ENCODE data around the gene GATA5.

The GATA5 gene

DNA sequence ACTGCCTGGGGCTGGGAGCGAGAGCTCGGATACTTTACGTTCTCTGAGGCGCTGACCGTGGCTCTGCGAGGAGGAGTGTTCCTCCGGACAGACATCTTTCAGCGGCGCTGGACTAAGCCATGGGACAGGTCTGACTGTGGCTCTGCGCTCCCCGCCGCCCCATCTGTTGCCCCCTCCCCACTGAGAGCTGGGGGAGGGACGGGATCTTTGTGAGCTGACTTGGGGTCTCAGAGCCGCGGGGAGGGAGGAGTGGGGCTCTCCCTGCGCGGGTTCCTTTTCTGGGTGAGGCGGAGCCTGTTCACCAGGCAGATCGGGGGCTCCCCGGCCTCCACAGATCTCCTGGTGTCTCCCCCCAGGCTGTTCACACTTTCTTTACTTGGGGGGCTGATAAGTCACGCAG, 11.3 kb upstream of the GATA5 start:
- no peak for DNase-seq

DNA sequence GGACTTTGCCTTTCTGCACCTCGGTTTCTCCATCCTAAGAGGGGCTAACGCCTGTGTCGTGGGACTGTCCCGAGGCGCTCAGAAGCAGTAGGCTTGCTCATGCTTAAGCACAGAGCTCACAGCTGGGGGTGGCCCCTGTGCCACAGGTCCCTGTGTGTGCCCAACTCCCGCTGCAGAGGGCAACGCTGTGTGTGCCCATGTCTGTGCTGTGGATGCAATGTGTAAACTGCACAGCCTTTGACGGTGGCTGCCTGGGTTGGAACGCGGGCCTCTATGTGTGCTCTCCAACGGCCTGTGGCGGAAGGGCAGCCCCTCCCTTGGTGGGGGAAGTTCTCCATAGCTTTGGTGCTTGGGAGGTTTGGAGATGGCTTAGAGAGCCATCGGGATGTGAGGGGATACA, 10.7 kb upstream of the GATA5 start:
- DNase-seq, result no peak

DNA sequence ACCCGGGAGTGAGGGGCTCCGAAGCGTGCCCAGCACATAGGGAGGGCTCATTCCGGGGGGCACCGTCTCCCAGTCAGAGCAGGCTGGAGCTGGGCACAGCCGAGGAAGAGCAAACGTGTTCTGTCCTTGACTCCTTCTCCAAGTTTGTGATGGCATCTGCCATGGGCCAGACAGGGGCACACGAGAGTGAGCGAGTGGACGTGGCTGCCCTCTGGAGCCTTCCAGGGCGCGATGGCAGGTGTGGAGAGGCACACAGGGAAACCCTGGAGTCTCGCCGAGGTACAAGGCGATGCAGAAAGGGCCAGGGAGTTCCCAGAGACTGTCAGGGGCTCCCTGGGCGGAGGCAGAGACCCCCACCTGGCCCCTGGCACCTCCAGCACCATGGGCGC, 9.9 kb upstream of the GATA5 start:
- DNase-seq, result no peak

DNA sequence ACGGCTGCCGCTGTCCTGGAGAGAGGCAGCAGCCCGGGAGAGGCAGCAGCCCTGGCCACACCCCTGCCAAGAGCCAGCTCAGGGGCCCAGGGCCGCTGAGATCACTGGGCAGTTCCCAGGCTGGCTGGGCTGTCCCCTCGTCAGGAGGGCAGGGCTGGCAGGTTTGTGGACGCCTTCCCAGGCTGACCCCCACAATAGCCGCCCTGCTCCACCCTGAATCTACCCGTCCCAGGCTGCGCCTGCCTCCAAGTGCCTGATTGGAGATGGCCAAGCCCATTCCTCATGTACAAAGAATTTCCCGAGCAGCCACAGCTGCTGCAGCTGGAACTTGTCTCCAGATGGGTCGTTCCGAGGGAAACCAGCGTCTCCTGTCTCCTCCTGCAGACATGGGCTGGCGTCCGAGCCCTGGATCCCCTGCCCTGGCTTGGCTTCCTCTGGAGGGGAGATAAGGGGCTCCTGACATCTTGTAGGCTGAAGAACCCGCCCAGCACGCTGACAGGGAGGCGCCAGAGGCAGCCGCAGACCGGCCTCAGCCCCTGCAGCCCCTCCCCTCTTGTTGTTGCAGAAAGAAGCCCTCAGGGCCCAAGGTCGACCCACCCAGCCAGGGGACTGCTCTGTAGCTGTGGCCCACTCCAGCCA, 9.4 kb upstream of the GATA5 start:
- no peak for DNase-seq

DNA sequence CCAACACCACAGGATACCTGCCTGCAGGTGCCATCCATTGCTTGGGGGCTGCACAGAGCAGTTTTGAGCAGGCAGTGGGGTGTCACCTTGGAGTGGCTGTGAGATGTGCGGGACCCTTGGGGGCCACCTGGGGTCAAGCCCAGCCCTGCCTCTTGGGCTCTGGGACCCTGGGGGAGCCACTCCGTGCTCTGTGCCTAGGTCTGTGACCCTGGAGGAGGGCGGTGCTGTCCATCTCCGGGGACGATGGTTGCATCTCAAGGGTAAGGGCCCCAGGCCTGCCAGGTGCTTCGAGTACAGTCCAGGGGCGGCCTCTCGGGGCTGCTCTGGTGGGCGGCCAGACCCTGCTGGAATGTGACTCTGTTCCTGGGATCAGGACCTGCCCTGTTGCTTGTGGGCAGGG, 8.7 kb upstream of the GATA5 start:
- DNase-seq, result no peak

DNA sequence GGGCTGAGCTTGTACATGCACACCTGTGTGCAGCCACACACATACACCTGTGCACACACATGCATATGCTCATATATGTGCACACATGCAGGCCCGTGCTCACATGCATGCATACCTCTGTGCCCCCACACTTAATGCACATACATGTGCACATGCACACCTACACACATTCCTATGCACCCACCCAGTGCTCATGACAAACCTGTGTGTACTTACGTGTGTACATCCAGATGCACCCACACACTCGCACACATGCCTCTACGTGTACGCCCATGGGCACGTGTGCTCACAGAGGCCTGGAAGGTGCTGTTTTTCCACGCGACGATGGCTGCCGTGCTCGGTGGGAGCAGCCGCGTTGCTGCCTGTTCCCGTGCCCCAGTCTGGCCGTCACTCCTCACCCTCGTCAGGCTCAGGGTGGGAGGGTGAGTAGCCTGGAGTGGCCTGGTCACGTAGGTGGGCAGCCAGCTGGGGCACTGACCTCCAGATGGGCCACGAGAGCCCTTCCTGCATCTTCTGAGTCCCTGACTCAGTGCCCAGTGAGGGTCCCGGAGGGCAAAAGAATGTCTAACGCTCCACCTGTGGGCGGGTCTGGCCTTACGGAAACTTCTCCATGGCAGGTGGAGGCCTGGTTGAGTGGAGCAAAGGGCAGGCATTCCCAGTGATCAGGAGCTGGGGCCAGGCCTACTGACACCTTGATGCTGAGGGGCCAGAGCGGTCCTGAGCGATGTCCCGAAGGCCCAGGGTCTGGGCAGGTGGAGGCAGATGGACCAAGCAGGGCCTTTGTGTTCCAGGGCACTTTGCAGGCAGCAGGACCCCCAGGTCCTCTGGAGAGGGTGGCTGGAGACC, 8.0 kb upstream of the GATA5 start:
- no peak for DNase-seq

DNA sequence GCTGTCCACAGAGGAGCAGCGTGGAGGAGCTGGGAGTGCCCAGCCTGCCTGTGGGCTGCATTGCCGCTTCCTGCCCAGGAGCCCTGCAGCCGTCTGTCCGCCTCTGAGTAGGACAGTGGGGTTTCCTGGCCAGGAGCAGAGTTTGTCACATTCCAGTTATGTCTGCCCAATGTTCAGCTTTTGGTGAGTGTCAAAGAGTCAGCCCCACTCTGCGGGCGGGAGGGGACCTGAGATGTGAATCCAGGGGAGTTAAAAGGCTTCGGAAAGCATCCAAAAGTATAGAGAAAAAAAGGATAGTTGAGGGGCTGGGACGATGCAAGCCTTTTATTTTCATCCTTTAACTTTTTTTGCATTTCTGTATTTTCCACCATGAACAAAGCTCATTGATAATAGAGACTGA, 7.2 kb upstream of the GATA5 start:
- no peak for DNase-seq

DNA sequence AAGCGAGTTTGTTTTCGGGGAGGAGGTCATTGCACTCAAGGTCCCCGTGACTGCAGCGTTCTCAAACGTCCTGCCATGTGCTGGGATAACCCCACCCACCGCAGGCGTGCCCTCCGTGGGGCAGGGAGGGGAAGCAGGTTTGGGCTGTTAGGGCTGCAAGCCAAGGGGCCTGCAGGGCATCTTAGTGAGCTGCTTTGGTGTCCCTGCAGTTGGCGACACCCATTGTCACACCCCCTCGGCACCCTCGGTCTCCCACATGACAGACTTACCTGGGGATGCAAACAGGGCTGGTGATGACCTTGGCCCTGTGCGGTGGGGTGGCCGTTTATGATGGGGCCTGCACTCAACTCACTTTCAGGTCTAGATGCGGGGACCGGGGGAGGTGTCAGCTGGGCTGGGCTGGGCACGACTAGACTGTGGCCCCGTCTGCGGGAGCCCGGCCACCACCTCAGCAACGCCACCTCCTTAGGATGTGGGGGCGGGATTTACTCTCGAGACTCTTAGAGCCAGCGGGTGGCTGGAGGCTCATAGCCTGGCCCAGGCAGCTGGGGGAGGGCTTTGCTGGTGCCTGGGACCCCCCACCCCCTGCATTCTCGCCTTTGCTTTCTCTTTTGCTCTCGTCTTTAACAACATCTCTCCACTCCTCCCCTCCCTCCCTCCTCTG, 6.5 kb upstream of the GATA5 start:
- no peak for DNase-seq

DNA sequence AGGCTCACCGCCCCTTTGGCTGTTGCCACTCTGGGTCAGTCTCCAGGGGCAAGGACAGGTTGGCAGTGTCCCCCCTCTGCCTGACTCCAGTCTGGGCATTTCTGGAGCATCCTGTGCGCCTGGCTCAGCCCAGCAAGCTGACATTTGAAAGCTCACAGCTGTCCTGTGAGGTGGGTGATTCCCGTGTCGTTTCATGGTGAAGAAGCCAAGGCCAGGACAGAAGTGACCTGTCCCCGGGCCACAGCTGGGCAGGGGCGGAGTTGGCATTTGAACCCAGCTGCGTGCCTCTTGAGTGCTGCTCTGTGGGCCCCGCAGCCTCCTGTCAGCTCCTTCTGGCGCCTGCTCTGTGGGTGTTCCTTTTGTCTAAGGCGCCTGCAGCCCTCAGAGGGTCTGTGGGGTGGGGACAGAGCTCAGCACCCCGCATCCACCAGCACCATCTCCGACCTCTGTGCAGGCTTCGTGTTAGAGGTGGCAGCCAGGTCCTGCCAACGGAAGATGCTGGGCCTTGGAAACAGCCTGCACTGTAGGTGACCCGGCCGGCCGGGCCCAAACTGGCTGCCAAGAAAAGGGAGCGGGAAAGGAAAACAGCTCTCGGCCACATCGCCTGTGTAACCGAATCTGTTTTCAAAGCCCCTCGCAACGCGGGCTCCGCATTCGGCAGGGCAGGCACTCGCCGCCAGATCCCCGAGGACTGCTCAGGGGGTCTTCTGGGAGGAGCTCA, 5.8 kb upstream of the GATA5 start:
- no peak for DNase-seq

DNA sequence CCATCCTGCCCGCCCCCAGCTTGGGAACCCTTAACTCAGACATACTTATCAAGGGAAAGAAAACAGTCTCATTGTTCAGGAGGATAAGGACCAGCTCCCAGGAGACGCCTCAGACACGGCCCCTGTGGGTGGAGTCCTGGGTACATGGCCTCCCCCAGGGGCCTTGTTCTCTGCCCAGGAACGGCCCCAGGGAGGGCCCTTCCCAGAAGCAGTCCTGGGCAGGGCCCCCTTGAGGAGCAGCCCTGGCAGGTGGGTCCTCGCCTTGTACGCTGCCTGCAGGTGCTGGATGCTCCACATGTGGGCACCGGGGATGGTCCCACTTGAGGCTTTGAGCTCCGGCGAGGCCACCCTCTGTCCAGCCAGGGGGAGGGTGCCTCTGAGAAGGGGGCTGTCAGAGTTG, 4.5 kb upstream of the GATA5 start:
- no peak for DNase-seq

DNA sequence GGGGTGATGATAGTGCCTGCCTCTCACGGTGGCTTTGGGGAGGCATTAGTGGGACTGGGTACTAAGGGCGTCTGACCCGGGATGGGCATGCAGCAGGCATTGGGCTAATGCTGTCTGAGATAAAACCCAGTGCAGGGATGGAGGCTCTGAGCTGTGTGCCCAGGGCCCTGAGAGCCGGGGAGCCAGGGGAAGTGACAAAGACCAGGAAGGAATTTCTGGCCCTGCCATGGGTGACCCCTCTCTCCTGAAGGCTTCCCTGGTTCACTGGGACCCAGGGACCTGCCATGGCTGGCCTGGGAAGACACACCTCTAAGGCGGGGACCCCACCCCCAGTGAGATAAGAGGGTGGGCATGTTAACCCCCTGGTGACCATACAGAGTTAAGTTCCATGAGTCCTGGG, 3.9 kb upstream of the GATA5 start:
- no peak for DNase-seq

DNA sequence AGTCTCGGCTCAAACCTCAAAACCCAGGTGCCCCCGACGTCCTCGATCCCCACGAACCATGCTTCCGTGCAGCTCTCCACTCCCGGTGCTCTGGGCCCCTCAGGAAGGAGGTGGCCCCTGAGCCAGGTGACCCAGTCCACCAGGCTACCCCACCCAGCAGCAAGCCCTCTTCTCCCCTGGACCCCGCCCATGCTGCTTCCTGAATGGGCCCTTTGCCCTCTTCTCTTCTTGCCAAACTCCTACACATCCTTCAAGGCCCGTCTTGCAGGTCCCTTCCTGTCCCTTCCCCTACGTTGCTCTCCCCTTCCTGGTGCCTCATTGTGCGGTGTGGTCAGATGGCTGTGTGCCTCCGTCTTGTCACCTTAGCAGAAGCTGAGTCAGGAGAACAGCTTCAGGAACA, 3.4 kb upstream of the GATA5 start:
- DNase-seq, result no peak

DNA sequence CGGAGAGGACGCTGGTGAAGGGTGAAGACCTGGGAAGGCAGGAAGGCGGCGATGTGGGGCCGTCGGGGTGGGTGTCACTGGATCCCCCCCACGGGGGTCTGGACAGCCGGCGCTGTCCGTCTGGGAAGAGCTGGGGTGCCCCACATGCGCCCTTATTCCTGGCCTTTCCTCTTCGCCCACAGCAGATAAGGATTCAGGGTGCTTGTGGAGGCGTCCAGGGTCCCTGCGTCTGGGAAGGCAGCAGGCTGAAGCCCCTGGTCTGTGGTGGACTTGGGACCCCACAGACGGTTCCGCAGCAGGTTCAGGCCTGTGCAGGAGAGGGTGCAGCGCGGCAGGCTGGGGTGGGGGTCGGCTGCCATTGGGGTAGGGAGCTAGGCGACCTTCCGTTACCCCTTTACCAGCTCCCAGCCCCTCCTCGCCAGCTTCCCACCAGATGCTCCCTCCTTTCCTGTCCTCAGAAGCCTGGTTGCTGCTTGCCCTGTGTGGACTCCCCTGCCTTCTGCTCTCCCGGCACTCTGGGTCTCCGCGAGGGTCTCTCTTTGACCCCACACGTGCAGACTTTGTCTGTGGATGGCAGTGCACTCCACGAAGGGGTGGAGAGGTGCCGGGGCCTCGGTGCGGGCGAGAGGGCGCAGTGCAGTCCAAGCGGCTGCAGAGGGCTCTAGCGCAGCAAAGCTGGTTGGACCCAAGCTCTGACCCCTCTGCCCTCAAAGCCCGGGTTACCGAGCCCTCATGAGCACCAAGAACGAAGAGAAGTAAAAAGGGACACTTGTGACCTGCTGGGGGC, 2.1 kb upstream of the GATA5 start:
- DNase-seq, result no peak

DNA sequence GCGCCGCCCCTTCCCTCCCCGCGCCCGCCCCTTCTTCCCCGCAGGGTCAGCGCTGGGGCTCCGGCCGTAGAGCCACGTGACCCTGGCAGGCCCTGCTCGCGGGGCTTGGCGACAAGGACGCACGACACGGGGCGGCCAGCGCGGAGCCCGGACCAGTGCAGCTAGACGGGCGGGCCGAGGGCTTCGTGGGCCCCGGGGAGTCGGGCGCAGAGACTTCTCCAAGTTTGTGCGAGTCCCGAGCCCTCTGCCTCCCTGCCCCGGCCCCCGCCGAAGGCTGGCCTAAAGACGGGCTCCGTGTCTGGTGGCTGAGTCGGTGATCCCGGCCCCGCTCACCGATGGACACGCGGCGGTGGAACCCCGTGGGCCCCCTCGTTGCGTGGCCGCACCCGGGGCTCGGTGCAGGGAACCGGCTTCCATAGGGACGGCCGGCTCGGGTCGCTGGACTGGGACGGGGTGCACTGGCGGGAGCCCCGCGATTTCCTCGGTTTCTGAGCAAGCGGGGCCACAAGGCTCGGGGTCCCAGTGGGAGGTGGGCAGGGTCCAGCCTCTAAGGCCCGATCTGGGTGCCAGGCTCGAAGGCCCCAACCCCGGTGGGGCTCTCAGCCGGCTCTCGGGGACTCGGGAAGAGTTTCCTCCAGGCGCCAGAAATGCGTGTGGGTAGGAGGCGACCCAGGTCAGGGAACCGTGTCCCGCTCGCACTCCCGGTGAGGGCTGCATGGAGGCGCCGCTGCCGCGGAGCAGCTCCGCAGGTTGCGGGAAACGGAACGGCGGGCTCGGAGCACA, 452 bp upstream of the GATA5 start:
- no peak for DNase-seq

DNA sequence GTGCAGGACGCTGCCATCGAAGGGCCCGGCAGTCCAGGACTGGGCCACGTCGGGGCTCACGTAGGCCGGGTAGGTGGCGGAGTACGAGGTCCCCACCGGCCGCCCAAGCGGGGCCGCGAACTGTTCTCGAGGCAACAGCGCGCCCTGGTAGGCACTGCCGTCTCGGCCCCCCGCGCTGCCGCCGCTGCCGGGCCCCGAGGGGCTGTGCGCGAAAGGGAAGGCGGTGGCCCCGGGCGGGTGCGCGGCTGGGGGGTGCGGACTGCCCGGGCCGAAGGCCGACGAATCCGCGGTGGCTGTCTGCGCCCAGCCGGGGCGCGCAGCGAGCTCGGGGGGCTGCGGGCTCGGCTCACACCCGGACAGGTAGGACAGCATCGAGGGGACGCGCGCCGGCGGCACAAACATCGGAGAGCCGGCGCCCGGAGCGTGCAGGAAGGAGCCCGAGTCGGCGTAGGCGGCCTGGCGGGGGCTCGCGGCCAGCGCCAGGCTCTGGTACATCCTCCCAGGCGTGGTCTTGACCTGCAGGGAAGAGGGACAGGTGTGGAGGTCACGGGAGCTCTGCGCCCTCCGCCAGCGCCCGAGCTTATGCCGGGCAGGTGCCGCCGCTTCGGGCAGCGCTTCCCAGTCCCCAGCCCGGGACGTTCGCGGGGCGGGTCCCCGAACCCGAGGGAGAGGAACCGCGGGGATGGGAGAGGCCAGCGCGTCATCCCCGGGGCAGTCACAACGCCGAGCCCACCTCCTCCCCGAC, 596 bp downstream of the GATA5 start:
- DNase-seq, result no peak

DNA sequence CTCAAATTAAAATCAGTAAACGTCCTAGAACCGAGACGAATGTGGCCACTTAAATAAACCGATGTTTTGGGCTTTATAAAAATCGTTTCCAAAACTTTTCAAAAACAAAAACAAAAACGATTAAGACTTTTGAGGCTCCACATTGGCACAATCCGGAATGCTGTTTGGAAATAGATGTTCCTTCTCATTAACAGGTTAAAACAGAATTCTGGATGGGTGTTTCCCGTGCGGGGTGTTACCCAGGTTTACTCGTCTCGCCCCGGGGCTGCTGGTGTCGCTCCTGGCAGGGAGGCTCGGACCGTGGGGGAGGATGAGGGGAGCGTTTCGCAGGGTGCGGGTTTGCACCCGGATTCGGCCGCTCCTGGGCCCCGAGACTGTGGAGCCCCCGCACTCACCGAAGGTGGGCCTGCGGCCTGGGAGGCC, 1.2 kb downstream of the GATA5 start:
- no peak for DNase-seq

DNA sequence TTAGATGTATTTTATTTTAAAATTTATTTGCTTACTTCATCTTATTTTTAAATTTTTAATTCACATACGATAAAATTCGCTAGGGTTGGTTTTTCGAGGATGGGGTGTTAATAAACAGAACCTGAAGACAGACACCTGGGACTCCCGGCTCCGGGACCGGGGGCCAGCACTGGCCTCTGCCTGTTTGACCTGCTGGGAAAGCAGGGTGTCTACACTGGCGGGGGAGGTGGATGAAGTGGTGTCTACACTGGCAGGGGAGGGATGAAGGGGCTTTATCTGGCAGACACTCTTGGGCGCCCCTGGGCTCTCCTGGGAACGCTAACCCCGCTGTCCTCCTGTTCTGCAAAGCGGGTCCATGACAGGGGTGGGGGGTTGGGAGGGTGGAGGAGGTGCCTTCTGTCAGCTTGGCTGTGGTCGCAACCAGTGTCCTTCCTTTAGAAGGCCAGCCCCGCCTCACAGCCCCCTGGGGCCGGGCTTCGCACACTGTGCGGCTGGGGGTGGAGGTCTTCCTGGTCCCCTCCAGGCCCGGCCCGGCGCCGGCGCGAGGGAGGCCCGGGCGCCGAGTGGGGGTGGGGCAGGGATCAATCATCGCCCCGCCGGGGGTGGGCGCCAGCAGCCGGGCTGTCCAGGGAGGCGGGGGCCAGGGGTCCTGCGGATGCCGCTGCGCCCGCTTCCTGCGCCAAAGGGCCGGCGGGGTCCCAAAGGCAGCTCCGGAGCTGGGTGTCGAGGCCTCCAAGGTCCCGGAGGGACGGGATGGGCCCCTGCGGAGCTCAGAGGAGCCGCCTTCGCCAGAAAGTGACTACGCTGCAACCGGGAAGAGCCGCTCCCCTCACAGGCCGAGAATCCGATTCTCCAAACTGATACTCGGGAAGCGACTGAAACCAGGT, 1.8 kb downstream of the GATA5 start:
- DNase-seq, result no peak

DNA sequence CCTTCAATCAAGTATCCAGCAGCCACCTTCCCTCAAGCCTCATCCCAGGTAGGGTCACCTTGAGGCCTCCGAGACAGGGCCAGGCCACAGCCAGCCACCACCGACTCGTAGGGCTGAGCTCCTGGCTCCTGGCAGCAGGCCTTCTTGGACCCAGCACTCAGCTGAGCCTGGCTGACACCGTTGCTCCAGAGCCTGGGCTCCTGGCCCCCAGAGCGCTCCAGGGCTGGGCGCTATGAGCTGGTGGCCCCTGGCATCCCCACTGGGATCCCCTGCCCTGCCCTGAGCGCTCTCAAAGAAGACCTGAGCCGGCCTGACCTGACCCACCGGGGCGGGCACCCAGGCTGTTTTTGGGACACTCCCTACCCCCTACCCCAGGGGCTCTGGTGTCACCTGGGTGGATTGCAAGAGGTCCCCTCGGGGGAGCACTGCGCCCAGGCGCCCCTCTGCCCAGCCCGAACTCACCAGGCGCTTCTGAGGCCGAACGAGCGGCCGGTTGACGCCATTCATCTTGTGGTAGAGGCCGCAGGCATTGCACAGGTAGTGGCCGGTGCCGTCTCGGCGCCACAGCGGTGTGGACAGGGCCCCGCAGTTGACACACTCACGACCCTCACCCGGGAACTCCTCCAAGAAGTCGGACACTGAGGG, 2.7 kb downstream of the GATA5 start:
- DNase-seq, result no peak

DNA sequence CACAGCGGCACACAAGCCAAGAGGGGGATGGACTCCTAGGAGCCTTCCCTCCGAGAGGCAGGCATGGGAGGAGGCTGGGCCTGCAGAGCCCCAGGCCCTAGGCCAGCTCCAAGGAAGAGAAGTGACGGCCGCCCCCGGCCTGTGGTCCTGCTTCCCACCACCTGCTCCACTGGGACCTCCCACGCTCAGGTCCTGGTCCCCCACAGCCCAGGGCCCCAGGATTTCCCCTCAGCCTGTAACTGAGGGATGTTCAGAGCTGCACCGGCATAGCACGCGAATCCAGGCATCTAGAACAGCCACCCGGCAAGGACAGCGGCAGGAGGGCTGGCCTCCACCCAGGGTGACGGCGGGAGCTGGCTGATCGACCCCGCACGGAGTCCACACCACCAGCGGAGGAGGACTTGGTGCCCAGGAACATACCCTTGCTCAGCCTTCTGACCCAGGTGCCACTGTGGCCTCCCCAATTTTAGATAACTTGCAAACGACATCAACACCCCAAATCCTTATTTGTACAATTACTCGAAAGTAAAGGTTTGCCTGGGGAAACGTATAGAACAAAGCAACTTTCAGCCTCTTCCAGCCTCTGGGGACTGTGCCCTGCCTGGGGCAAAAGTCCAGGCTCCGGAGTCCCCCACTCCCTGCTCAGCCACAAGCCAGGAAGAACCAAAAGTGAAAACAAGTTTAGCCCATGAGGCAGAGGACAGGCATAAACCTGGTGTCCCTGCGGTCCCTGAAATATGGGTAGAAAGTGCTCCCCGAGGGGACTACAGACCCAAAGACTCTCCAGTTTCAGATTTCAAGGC, 3.5 kb downstream of the GATA5 start:
- no peak for DNase-seq
